ENCODE measurements around the gene PRR30. TPM values are rescaled to one million over a fixed set of nuclear protein-coding genes. Genes with fewer than 3 reads are reported as not detected.

The PRR30 gene
- total RNA-seq, 1 donor, result not detected

GRCh38 chr2:27175330-27175729 is 36.1 kb upstream of the PRR30 start:
- H3K4me2 ChIP-seq (ENCODE audit: insufficient read depth, low read length), result no peak overlapping the region
- H3K4me1 ChIP-seq (ENCODE audit: insufficient read depth, low read length), result peaks cover 20% of the 10 kb centered on the region
- H2AFZ ChIP-seq (ENCODE audit: low read length), result no peak overlapping the region
- TF ChIP-seq CTCF (IDR thresholded peaks at IDR 0.05; ENCODE audit: extremely low read depth, low read depth, low read length), result no peak
- H3K9me3 ChIP-seq (ENCODE audit: low read depth, low read length), result no peaks in the 10 kb centered on the region
- H3K4me3 ChIP-seq (ENCODE audit: insufficient read depth, low read length), result no peak overlapping the region
- no peaks in the 10 kb centered on the region for H3K36me3 ChIP-seq (ENCODE audit: insufficient read depth, low read length)
- DNase-seq (ENCODE audit: insufficient read length, low spot score, missing footprints), result peak; percentile 19
- H3K27me3 ChIP-seq (ENCODE audit: insufficient read depth, low read length), result peaks cover 44% of the 10 kb centered on the region
- no peaks in the 10 kb centered on the region for H4K20me1 ChIP-seq (ENCODE audit: insufficient read depth, low read length)
- H3K79me2 ChIP-seq (ENCODE audit: insufficient read depth, low read length), result no peaks in the 10 kb centered on the region
- no peak overlapping the region for H3K27ac ChIP-seq (ENCODE audit: low read depth, low read length)

- no peaks in the 10 kb centered on the region for H3K36me3 ChIP-seq (ENCODE audit: insufficient read depth, low read length)
- H3K4me3 ChIP-seq (ENCODE audit: insufficient read depth, low read length), result no peak overlapping the region
- peaks cover 45% of the 10 kb centered on the region for H3K27me3 ChIP-seq (ENCODE audit: insufficient read depth, low read length)
- peak; percentile 46 for DNase-seq (ENCODE audit: insufficient read length, low spot score, missing footprints)
- H3K79me2 ChIP-seq (ENCODE audit: insufficient read depth, low read length), result no peaks in the 10 kb centered on the region
- H3K9me3 ChIP-seq (ENCODE audit: low read depth, low read length), result no peaks in the 10 kb centered on the region
- no peak overlapping the region for H3K4me2 ChIP-seq (ENCODE audit: insufficient read depth, low read length)
- TF ChIP-seq CTCF (IDR thresholded peaks at IDR 0.05; ENCODE audit: extremely low read depth, low read depth, low read length), result no peak
- no peak overlapping the region for H2AFZ ChIP-seq (ENCODE audit: low read length)
- H3K4me1 ChIP-seq (ENCODE audit: insufficient read depth, low read length), result peaks cover 18% of the 10 kb centered on the region
- no peaks in the 10 kb centered on the region for H4K20me1 ChIP-seq (ENCODE audit: insufficient read depth, low read length)
- no peak overlapping the region for H3K27ac ChIP-seq (ENCODE audit: low read depth, low read length)
These were observed 35.4 kb upstream of the PRR30 start for GRCh38 chr2:27174638-27175037.

- no peak for DNase-seq (ENCODE audit: insufficient read length, low spot score, missing footprints)
- no peaks in the 10 kb centered on the region for H3K36me3 ChIP-seq (ENCODE audit: insufficient read depth, low read length)
- H3K4me1 ChIP-seq (ENCODE audit: insufficient read depth, low read length), result peaks cover 12% of the 10 kb centered on the region
- H3K4me2 ChIP-seq (ENCODE audit: insufficient read depth, low read length), result no peak overlapping the region
- no peak overlapping the region for H2AFZ ChIP-seq (ENCODE audit: low read length)
- no peaks in the 10 kb centered on the region for H3K9me3 ChIP-seq (ENCODE audit: low read depth, low read length)
- peaks cover 40% of the 10 kb centered on the region for H3K27me3 ChIP-seq (ENCODE audit: insufficient read depth, low read length)
- no peak for TF ChIP-seq CTCF (IDR thresholded peaks at IDR 0.05; ENCODE audit: extremely low read depth, low read depth, low read length)
- H4K20me1 ChIP-seq (ENCODE audit: insufficient read depth, low read length), result no peaks in the 10 kb centered on the region
- H3K79me2 ChIP-seq (ENCODE audit: insufficient read depth, low read length), result no peaks in the 10 kb centered on the region
- H3K27ac ChIP-seq (ENCODE audit: low read depth, low read length), result no peak overlapping the region
- no peak overlapping the region for H3K4me3 ChIP-seq (ENCODE audit: insufficient read depth, low read length)
These were observed 32.2 kb upstream of the PRR30 start for GRCh38 chr2:27171351-27171848.

GRCh38 chr2:27170581-27171337 is 31.5 kb upstream of the PRR30 start:
- TF ChIP-seq CTCF (IDR thresholded peaks at IDR 0.05; ENCODE audit: extremely low read depth, low read depth, low read length), result no peak
- H3K4me3 ChIP-seq (ENCODE audit: insufficient read depth, low read length), result no peak overlapping the region
- H3K27ac ChIP-seq (ENCODE audit: low read depth, low read length), result no peak overlapping the region
- no peaks in the 10 kb centered on the region for H3K79me2 ChIP-seq (ENCODE audit: insufficient read depth, low read length)
- H2AFZ ChIP-seq (ENCODE audit: low read length), result no peak overlapping the region
- peak; percentile 66 for DNase-seq (ENCODE audit: insufficient read length, low spot score, missing footprints)
- no peaks in the 10 kb centered on the region for H4K20me1 ChIP-seq (ENCODE audit: insufficient read depth, low read length)
- H3K4me2 ChIP-seq (ENCODE audit: insufficient read depth, low read length), result peak overlapping the region; percentile 82
- peaks cover 37% of the 10 kb centered on the region for H3K27me3 ChIP-seq (ENCODE audit: insufficient read depth, low read length)
- peaks cover 12% of the 10 kb centered on the region for H3K4me1 ChIP-seq (ENCODE audit: insufficient read depth, low read length)
- no peaks in the 10 kb centered on the region for H3K9me3 ChIP-seq (ENCODE audit: low read depth, low read length)
- H3K36me3 ChIP-seq (ENCODE audit: insufficient read depth, low read length), result no peaks in the 10 kb centered on the region
